HG03521 (cell line): ENCODE results near the gene INKA2.

Experiments
- ATAC-seq: cut with Tn5 transposase; IDR thresholded peaks from one replicate; pipeline ENCODE4 v1.9.1; 2021; ENCODE audit warnings: mild to moderate bottlenecking, moderate library complexity; ENCODE audit not compliant: unreplicated experiment

The INKA2 gene

DNA sequence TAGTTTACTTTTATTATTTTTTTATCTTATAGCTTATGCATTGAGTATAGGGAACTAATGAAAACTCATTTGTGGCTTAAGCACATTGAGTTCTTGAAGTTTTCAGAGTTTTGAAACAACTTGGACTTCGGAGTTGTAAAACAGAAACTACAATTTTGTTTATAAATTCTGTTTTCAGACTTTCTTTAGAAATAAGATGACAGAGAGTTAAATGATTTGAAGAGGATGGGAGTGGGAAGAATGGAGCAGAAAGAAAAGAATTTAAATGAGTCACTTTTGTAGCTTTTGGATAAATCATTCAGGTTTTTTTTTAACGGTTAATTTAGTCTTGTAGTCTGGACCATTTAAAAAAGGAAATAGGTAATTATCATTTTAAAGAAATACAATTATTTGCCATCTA lies 32.3 kb downstream of the INKA2 start:
- no peak for ATAC-seq

DNA sequence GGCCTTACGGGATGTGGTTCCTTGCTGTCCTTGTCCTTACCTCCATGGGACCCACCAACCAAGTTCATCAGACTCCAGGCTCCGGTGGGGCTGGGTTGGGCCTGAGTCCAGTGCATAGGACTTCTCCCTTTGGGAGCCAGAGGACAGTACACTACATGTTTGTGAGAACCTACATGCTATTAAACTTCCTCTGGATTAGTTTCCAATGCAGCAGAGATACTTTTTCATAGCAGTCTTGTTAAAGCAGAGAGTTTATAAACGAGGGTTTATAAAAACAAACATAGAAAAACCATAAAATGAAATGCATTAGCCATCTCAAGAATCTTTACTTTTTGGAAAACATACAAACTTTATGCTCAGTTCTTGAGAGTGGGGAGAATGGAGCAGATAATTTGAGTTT lies 33.4 kb downstream of the INKA2 start:
- ATAC-seq = no peak

DNA sequence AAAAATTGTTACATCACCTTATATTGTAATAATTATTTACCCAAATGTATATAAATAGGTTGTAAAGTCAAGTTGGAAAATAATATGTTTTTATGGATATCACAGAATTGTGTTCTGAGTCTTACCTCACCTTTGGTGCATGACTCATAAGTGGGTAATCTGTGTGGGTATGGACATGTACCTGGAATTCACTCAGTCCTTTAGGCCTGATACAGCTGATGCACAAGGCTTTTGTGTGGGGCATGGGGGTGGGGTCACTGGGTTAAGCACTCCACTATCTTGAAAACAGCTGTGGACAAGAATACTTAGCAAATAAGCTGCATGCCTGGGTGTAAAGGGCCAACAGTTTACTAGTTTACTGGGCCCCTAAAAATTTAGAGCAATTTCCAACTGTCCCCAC lies 34.4 kb downstream of the INKA2 start:
- ATAC-seq = no peak

DNA sequence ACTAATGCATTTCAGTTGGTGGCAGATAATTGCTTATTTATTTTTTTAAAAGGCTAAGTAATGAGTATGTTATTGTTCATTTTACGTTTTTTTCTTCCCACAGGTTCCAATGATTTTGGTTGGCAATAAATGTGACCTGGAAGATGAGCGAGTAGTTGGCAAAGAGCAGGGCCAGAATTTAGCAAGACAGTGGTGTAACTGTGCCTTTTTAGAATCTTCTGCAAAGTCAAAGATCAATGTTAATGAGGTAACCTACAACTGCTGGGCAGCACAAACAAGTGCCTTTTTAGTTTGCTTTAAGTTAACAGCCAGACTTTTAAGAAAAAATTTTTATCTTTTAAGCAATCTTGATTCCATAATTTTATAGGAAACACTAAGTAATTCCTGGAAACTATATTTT lies 35.0 kb downstream of the INKA2 start:
- no peak for ATAC-seq

DNA sequence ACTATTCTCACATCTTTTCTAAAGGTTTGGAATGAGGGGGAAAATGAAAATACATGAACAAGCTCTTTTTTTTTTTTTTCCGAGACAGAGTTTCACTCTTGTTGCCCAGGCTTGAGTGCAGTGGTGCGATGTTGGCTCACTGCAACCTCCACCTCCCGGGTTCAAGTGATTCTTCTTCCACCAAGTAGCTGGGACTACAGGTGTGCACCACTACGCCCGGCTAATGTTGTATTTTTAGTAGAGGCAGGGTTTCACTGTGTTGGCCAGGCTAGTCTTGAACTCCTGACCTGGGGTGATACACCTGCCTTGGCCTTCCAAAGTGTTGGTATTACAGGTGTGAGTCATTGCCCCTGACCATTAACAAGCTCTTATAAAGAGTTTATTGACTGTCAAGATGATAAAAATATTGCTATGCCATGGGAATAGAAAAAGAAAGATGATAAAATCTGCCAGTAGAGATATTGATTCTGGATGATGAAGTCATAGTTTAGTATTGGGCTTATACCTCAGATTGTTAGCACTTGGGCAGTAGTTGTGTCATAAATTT lies 36.6 kb downstream of the INKA2 start:
- ATAC-seq = no peak

DNA sequence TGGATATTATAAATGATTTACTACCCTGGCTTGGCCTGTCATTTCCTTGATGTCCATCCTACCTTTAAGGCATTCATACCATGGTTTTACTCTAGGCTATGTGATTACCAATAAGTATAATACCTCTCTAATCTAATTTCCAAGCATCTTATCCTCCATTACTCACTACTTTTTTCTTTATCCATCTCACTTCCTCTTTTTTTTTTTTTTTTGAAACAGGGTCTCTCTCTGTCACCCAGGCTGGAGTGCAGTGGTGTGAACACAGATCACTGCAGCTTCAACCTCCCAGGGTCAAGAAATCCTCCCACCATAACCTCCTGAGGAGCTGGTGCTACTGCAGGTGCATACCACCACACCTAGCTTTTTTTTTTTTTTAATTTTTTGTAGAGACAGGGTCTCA lies 39.9 kb downstream of the INKA2 start:
- no peak for ATAC-seq

DNA sequence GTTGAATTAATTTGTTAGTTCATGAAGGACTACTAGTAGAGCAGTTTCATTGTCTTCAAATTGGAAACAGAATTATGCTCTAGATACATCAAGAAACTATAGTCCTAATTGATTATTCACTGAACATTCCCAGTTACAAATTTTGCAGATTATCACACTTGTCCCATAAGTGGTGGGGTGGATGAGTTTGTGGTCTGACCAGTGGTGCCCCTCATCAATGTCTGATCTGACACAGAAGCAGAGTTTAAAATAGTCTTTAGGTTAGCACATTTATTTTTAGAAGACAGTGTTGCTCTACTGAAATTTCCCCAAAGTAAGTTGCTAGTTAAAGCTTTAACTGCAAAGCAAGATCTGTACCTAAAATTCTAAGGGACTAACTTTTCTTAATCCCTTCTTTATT lies 42.9 kb downstream of the INKA2 start:
- no peak for ATAC-seq

DNA sequence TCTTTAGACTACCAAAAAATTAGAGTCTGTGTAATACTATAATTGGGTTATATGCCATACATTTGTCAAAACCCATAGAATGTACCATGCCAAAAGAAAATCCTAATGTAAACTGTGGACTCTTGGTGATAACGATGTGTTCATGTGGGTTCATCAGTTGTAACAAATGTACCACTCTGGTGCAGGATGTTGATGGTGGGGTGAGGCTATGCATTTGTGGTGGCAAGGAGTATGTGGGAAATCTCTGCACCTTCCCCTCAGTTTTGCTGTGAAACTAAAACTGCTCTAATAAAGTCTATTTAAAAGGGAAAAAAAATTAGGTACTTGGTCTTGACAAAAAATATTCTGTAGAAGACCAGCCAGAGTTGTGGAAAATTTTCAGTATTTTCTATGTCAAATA lies 43.4 kb downstream of the INKA2 start:
- no peak for ATAC-seq

DNA sequence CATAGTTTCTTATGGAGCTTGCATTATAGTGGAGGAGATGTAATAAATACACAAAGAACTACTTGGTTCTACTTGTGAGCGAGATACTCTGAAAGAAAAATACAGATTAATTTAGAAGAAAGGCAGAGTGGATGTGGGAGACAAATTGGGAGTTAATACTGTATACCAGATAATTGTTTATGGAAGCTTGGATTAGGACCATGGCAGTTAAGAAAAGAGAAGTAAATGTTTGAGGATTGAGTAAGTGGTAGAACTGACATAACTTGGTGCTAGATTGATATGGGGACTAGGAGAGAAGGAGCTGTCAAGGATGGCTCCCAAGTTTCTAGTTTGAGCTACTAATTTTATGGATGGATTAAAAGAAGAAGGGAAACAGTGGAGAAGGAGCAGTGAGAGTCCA lies 47.3 kb downstream of the INKA2 start:
- no peak for ATAC-seq

DNA sequence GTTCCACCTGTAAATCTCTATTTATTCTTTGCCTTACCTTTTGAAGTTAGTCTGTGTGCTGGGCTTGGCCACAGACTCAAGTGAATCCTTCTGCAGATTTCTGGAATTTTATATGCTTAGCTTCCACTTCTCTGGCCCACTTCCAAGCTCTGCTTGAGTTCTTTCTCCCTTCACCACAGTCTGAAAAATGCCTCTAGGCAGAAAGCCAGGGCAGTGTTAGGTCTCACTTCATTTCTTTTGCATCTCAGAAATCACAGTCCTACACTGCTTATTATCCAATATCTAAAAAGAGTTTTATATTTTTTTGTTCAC lies 48.9 kb downstream of the INKA2 start:
- ATAC-seq = no peak
